ENCODE measurements around the gene DOP1B.
"Not testable (repeated sequence)": the region's sequence is repeated elsewhere in the genome, so short reads cannot be mapped to it uniquely, and the experiment has no call there.

DOP1B gene

GRCh38 chr21:36127250-36127904 lies 29.2 kb upstream of the DOP1B start:
- in situ Hi-C loops (cut with MboI; ENCODE audit: low sequenced_read_pairs, unreplicated experiment), result no loop called here
- no peak for DNase-seq (ENCODE audit: low spot score)
- TF ChIP-seq, protein P1, sequence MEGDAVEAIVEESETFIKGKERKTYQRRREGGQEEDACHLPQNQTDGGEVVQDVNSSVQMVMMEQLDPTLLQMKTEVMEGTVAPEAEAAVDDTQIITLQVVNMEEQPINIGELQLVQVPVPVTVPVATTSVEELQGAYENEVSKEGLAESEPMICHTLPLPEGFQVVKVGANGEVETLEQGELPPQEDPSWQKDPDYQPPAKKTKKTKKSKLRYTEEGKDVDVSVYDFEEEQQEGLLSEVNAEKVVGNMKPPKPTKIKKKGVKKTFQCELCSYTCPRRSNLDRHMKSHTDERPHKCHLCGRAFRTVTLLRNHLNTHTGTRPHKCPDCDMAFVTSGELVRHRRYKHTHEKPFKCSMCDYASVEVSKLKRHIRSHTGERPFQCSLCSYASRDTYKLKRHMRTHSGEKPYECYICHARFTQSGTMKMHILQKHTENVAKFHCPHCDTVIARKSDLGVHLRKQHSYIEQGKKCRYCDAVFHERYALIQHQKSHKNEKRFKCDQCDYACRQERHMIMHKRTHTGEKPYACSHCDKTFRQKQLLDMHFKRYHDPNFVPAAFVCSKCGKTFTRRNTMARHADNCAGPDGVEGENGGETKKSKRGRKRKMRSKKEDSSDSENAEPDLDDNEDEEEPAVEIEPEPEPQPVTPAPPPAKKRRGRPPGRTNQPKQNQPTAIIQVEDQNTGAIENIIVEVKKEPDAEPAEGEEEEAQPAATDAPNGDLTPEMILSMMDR (IDR thresholded peaks at IDR 0.05; ENCODE audit: borderline replicate concordance, control extremely low read depth, extremely low read depth, insufficient read depth, missing control alignments), result no peak

DNA sequence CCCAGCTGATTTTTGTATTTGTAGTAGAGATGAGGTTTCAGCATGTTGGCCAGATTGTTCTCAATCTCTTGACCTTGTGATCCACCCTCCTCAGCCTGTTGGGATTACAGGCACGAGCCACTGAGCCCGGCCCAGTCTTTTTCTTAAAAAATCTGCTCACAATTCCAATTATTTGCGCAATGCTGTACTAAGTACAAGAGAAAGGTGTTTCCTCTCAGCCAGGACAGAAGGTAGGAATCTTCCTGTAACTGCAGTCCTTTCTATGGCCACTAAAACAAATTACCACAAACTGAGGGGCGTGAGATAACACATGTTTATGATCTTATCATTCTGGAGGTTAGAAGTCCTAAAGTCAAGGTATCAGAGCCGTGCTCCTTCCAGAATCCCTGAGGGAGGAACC lies 28.6 kb upstream of the DOP1B start:
- DNase-seq (ENCODE audit: low spot score), result no peak
- TF ChIP-seq, protein P1 (IDR thresholded peaks at IDR 0.05; ENCODE audit: borderline replicate concordance, control extremely low read depth, extremely low read depth, insufficient read depth, missing control alignments), result no peak
- in situ Hi-C loops (cut with MboI; ENCODE audit: low sequenced_read_pairs, unreplicated experiment), result no loop called here

GRCh38 chr21:36129219-36129618 lies 27.4 kb upstream of the DOP1B start:
- in situ Hi-C loops (cut with MboI; ENCODE audit: low sequenced_read_pairs, unreplicated experiment), result no loop called here
- TF ChIP-seq, protein P1 (IDR thresholded peaks at IDR 0.05; ENCODE audit: borderline replicate concordance, control extremely low read depth, extremely low read depth, insufficient read depth, missing control alignments), result no peak
- DNase-seq (ENCODE audit: low spot score), result no peak

DNA sequence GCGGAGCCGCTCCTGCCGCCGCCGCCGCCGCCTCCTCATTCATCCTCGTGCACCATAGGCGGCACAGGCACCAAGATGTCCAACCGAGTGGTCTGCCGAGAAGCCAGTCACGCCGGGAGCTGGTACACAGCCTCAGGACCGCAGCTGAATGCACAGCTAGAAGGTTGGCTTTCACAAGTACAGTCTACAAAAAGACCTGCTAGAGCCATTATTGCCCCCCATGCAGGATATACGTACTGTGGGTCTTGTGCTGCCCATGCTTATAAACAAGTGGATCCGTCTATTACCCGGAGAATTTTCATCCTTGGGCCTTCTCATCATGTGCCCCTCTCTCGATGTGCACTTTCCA lies 26.2 kb upstream of the DOP1B start:
- DNase-seq (ENCODE audit: low spot score); in situ Hi-C loops (cut with MboI; ENCODE audit: low sequenced_read_pairs, unreplicated experiment): not testable (repeated sequence)

DNA sequence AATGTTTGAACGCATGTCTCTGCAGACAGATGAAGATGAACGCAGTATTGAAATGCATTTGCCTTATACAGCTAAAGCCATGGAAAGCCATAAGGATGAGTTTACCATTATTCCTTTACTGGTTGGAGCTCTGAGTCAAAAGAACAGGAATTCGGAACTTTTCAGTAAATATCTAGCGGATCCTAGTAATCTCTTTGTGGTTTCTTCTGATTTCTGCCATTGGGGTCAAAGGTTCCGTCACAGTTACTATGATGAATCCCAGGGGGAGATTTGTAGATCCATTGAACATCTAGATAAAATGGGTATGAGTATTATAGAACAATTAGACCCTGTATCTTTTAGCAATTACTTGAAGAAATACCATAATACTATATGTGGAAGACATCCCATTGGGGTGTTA lies 25.8 kb upstream of the DOP1B start:
- in situ Hi-C loops (cut with MboI; ENCODE audit: low sequenced_read_pairs, unreplicated experiment); DNase-seq (ENCODE audit: low spot score): not testable (repeated sequence)

DNA sequence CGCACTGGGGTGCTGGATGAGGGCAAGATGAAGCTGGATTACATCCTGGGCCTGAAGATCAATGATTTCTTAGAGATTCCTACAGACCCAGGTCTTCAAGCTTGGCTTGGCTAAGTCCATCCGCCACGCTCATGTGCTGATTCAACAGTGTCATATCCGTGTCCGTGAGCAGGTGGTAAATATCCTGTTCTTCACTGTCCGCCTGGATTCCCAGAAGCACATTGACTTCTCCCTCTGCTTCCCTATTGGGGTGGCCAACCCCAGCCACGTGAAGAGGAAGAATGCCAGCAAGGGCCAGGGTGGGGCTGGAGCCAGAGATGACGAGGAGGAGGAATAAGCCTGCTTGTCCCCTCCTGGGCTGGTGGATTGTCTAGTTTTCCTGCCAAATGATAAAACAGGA lies 23.9 kb upstream of the DOP1B start:
- in situ Hi-C loops (cut with MboI; ENCODE audit: low sequenced_read_pairs, unreplicated experiment), result no loop called here
- no peak for DNase-seq (ENCODE audit: low spot score)
- TF ChIP-seq, protein P1 (IDR thresholded peaks at IDR 0.05; ENCODE audit: borderline replicate concordance, control extremely low read depth, extremely low read depth, insufficient read depth, missing control alignments), result no peak

DNA sequence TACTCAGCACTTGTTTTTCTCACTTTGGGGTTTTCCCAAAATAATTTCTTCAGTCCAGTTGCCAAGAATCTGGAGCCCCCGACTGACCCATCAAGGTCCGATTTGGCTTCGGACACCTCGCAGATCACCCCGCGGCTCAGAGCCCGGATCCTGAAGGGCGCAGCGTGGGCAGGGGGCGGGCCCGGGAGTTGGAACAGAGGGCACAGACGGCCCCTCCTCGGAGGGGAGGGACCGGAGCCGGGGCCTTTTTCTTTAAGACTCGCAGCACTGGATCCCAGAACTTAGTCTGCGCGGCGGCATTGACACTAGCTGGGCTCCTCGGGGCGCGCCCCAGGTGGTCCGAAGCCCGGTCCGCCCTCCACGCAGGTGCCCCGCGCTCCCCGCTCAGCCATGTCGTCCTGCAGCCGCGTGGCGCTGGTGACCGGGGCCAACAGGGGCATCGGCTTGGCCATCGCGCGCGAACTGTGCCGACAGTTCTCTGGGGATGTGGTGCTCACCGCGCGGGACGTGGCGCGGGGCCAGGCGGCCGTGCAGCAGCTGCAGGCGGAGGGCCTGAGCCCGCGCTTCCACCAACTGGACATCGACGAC lies 21.7 kb upstream of the DOP1B start, which contains the start of gene CBR3:
TSS of gene CBR3 (plus strand) at position 277 of the 588 bp plus-strand sequence. CDS start at position 391, 114 bp downstream.
- in situ Hi-C loops (cut with MboI; ENCODE audit: low sequenced_read_pairs, unreplicated experiment), result no loop called here
- DNase-seq (ENCODE audit: low spot score), result peak; percentile 58
- TF ChIP-seq, protein P1 (IDR thresholded peaks at IDR 0.05; ENCODE audit: borderline replicate concordance, control extremely low read depth, extremely low read depth, insufficient read depth, missing control alignments), result no peak
